Upper lobe of right lung (tissue), 1 donor: ENCODE measurements around the gene CLMP. TPM values are rescaled to one million over a fixed set of nuclear protein-coding genes. Genes with fewer than 3 reads are reported as not detected.
"Not testable (repeated sequence)": the region's sequence is repeated elsewhere in the genome, so short reads cannot be mapped to it uniquely, and the experiment has no call there.

Source experiments
- ATAC-seq: fragments of 200-7000 bp; cut with Tn5 transposase; one replicate; pipeline ENCODE4 v1.9.1; 2020; ENCODE audit warnings: mild to moderate bottlenecking, moderate library complexity
- DNase-seq: peaks from one replicate; pipeline ENCODE4 v3.0.0-alpha.2; 2020
- H3K27ac ChIP-seq: fragments of 200-600 bp; one replicate; pipeline ENCODE4 v1.8.0; 2022
- H3K27me3 ChIP-seq: fragments of 200-600 bp; one replicate; pipeline ENCODE4 v1.8.0; 2022; ENCODE audit warnings: mild to moderate bottlenecking
- H3K36me3 ChIP-seq: fragments of 200-600 bp; one replicate; pipeline ENCODE4 v1.8.0; 2022
- H3K4me1 ChIP-seq: fragments of 200-600 bp; one replicate; pipeline ENCODE4 v1.8.0; 2022
- H3K4me3 ChIP-seq: fragments of 200-600 bp; one replicate; pipeline ENCODE4 v1.8.0; 2022; ENCODE audit warnings: mild to moderate bottlenecking
- H3K9me3 ChIP-seq: fragments of 200-600 bp; one replicate; pipeline ENCODE4 v1.8.0; 2022
- intact Hi-C: fragments of 100-400 bp; cut with DNase I; formaldehyde crosslinking; loops from one replicate; pipeline ENCODE4 v1.11.0; 2022
- total RNA-seq: library from RNA; stranded (reverse); fragmentation: NEBNext Ultra II Directional; extraction: Animal tissue kit (Norgen Biotek cat#: 25700); gene quantifications from one replicate; pipeline ENCODE4 v1.2.1, GENCODE V29; 2021
- TF ChIP-seq, protein P1 (sequence below): fragments of 200-600 bp; IDR thresholded peaks from one replicate; pipeline ENCODE4 v1.8.0; 2022; ENCODE audit warnings: antibody characterized with exemption
- donor health status: DM: no; HTN: yes; CAD: no; lungs with severe emphysema.

Gene CLMP
- total RNA-seq, 1 donor from 2014 or later = 17.6 TPM

DNA sequence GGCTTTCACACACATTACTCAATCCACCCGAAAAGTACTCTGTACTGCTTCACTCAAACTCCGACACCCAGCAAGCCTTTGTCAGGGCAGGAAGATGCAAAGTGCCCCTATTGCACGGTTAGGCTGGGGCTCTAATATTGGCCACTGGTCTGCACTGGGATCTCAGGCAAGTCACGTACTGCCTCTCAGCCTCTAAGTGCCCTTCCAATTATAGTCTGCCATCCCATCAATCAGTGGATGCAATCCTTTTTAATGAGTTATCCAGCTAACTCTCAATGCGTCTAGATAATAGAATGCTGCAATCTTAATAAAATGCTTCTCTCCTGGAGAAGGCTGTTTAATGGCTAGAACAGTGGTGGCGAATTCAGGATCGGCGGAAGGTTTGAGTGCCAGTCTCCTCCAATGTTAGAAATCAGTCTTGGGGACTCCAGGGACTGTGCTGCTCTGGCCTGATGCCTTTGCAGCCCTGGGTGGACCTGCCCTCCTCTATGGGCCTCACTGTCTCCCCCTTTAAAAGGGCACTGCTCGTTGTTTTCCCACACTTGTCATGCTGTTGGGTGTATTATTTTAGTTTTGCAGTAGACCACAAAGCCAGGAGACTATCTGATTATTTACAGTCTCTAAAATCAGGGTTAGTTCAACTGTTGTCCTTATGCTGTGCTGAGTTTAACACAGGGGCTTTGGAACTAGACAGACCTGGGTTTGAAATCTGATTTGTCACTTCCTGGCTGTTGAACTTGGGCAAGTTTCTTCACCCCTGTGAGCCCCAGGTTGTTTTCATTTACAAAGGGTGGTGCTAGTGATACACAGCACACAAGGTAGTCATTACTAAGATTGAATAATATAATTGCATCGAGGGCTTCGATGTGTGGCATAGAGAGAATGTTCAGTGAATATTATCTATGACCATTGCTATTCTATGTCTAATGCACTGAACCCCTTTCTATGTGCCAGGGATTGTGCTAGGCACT, 36.7 kb downstream of the CLMP start:
- H3K4me1 ChIP-seq = no peaks in the 10 kb centered on the region
- no peak overlapping the region for H3K27ac ChIP-seq
- no peaks in the 10 kb centered on the region for H3K9me3 ChIP-seq
- no peaks in the 10 kb centered on the region for H3K36me3 ChIP-seq
- H3K27me3 ChIP-seq = no peaks in the 10 kb centered on the region
- DNase-seq (no peak), ATAC-seq (no peak)
- intact Hi-C loops = no loop called here
- TF ChIP-seq, protein P1, sequence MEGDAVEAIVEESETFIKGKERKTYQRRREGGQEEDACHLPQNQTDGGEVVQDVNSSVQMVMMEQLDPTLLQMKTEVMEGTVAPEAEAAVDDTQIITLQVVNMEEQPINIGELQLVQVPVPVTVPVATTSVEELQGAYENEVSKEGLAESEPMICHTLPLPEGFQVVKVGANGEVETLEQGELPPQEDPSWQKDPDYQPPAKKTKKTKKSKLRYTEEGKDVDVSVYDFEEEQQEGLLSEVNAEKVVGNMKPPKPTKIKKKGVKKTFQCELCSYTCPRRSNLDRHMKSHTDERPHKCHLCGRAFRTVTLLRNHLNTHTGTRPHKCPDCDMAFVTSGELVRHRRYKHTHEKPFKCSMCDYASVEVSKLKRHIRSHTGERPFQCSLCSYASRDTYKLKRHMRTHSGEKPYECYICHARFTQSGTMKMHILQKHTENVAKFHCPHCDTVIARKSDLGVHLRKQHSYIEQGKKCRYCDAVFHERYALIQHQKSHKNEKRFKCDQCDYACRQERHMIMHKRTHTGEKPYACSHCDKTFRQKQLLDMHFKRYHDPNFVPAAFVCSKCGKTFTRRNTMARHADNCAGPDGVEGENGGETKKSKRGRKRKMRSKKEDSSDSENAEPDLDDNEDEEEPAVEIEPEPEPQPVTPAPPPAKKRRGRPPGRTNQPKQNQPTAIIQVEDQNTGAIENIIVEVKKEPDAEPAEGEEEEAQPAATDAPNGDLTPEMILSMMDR = no peak
- no peak overlapping the region for H3K4me3 ChIP-seq

DNA sequence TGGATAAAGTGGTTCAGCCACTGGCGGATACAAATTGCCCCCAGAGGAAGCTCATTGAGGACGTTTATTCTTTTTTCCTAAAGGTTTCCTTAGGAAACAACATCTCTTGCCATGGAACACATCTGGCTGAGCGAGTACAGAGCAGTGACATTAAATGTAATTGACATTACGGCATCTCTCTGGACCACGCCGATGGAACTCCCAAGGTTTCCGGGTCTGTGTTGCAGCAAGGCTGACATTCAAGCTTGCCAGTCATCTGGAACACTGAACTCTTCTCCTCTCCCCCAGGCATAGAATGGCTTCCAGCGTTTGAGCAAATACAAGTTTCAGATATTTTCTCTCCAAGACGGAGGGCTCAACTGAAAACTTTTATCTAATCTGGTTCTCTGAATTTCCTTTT, 42.1 kb downstream of the CLMP start:
- DNase-seq (no peak), ATAC-seq (no peak)
- intact Hi-C loops = no loop called here
- Histone ChIP-seq H3K36me3 (no peaks in the 10 kb centered on the region), H3K4me1 (no peaks in the 10 kb centered on the region), H3K27ac (no peak overlapping the region), H3K4me3 (no peak overlapping the region), H3K9me3 (no peaks in the 10 kb centered on the region), H3K27me3 (no peaks in the 10 kb centered on the region)
- TF ChIP-seq, protein P1 = no peak

DNA sequence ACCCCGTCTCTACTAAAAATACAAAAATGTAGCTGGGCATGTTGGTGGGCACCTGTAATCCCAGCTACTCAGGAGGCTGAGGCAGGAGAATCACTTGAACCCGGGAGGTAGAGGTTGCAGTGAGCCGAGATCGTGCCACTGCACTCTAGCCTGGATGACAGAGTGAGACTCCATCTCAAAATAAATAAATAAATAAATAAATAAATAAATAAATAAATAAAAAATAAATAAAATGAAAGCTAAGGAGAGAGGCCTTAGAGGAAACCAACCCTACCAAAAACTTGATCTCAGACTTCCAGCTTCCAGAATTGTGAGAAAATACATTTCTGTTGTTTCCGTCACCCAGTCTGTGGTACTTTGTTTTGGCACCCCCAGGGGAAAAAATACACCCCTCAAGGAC, 42.7 kb downstream of the CLMP start:
- H3K36me3 ChIP-seq, H3K27me3 ChIP-seq, H3K27ac ChIP-seq, ATAC-seq, H3K9me3 ChIP-seq, H3K4me3 ChIP-seq, H3K4me1 ChIP-seq, intact Hi-C loops, DNase-seq: not testable (repeated sequence)

DNA sequence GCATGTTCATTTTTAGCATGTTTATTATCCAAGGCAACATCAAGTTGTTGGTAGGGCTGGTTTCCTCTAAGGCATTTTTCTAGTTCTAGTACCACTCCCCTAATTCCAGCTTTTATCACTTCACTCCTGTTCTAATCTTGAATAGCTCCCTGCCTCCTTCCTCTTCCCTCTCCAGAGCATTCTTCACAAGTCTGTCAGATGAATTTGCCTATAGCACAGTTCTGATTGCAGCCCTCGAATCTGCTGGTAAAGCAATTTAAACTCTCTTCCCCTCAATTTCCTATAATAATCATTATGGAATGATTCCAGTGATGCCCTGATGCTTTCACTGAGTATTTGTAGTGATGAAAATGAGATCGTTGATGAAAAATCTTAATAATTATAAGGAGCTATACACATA, 43.3 kb downstream of the CLMP start:
- Histone ChIP-seq H3K4me1 (no peaks in the 10 kb centered on the region), H3K4me3 (no peak overlapping the region), H3K9me3 (no peaks in the 10 kb centered on the region), H3K27ac (no peak overlapping the region), H3K36me3 (no peaks in the 10 kb centered on the region), H3K27me3 (no peaks in the 10 kb centered on the region)
- TF ChIP-seq, protein P1 = no peak
- DNase-seq (no peak), ATAC-seq (no peak)
- intact Hi-C loops = no loop called here

DNA sequence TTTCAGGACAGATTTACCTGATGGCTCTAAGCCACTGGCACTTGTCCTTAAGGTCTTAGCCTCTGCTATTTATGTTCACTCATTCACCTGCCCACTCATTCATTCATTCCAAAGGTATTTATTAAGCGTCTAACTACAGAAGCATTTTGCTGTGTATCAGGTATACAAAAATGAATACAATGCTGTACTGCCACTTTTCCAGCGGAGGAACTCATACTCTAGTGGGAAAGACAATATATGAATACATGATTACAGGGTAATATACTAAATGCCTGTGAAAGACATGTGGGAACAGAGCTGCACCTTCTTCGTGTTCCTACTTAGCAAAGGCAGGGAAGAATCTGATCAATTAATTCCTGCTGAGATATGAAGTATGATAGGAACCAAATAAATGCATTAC, 43.7 kb downstream of the CLMP start:
- Histone ChIP-seq H3K9me3 (no peaks in the 10 kb centered on the region), H3K36me3 (no peaks in the 10 kb centered on the region), H3K27me3 (no peaks in the 10 kb centered on the region), H3K4me1 (no peaks in the 10 kb centered on the region), H3K27ac (no peak overlapping the region), H3K4me3 (no peak overlapping the region)
- DNase-seq = no peak
- TF ChIP-seq, protein P1 = no peak
- intact Hi-C loops = no loop called here
- ATAC-seq = no peak

DNA sequence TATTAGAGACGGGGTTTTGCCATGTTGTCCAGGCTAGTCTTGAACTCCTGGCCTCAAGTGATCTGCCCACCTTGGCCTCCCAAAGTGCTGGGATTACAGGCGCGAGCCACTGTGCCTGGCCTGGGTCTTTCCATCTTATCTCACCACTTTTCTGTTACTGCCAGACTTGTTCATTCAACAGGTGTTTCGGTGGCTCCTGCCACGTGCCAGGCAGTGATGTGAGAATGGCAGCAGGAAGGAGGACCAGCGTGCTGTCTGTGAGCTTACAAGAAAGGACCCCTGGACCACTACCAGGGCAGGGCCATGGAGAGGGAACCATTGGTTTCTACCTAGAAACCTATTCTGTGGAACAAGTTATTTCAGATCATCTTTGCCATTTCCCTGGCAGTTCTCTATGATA, 44.2 kb downstream of the CLMP start:
- Histone ChIP-seq H3K4me1 (no peaks in the 10 kb centered on the region), H3K27me3 (no peaks in the 10 kb centered on the region), H3K36me3 (no peaks in the 10 kb centered on the region), H3K4me3 (no peak overlapping the region), H3K9me3 (no peaks in the 10 kb centered on the region), H3K27ac (no peak overlapping the region)
- TF ChIP-seq, protein P1 = no peak
- intact Hi-C loops = no loop called here
- ATAC-seq = no peak
- no peak for DNase-seq
